ENCODE measurements around the gene ITGB7. TPM values are rescaled to one million over a fixed set of nuclear protein-coding genes. Genes with fewer than 3 reads are reported as not detected.

ITGB7 gene
- total and polyA plus RNA-seq, 2 of the 4 experiments (the other 2 are of a cell fraction): 0.18 to 0.44 TPM

GRCh38 chr12:53235164-53235563, 28.1 kb upstream of the ITGB7 start:
- Histone ChIP-seq H3K18ac (ENCODE audit: low read depth, low read length) (no peak overlapping the region), H3K56ac (ENCODE audit: extremely low read depth, insufficient read depth, low read length) (no peak overlapping the region), H3K79me1 (ENCODE audit: low read depth in 1 of 2, low read length in 2 of 2) (peaks cover 5 to 18% of the 10 kb centered on the region in 2 experiments; a peak in 2 of 4 replicates), H3K9ac (ENCODE audit: low read depth, low read length) (no peak overlapping the region), H3K23ac (ENCODE audit: low read depth, low read length) (no peak overlapping the region), H3K14ac (replicated peaks; ENCODE audit: low read depth, low read length) (no peak overlapping the region), H4K91ac (ENCODE audit: insufficient read depth, low read depth, low read length) (no peak overlapping the region), H2BK5ac (ENCODE audit: low read depth, low read length, poor library complexity, severe bottlenecking) (no peak overlapping the region), H2AFZ (replicated peaks; ENCODE audit: low read length, poor library complexity) (no peak overlapping the region), H3K9me1 (ENCODE audit: insufficient read depth, low read length) (peaks cover 17% of the 10 kb centered on the region), H2BK120ac (ENCODE audit: low read depth, low read length) (no peak overlapping the region), H3K4me2 (ENCODE audit: low read depth, low read length) (no peak overlapping the region), H4K5ac (ENCODE audit: low read depth, low read length) (no peak overlapping the region), H3K9me3 (ENCODE audit: control insufficient read depth, insufficient read depth, low read length) (no peaks in the 10 kb centered on the region), H3K36me3 (ENCODE audit: control insufficient read depth, insufficient read depth, low read length) (no peaks in the 10 kb centered on the region), H3K4me1 (ENCODE audit: control insufficient read depth, insufficient read depth, low read length) (peaks cover 24% of the 10 kb centered on the region), H4K20me1 (ENCODE audit: insufficient read depth, low read length) (no peaks in the 10 kb centered on the region), H2BK15ac (ENCODE audit: low read depth, low read length) (no peak overlapping the region), H3K27me3 (ENCODE audit: control insufficient read depth, insufficient read depth, low read length) (peaks cover 31% of the 10 kb centered on the region), H2AK5ac (ENCODE audit: low read depth, low read length) (no peak overlapping the region), H3K27ac (ENCODE audit: insufficient read depth, low read length) (no peak overlapping the region), H2BK20ac (ENCODE audit: low read depth, low read length) (no peak overlapping the region), H3K4ac (ENCODE audit: low read depth, low read length) (no peak overlapping the region), H2AK9ac (replicated peaks; ENCODE audit: low read depth, low read length, poor library complexity) (no peak overlapping the region), H4K8ac (ENCODE audit: low read depth in 2 of 2, low read length in 2 of 2) (no peak overlapping the region), H3K4me3 (ENCODE audit: insufficient read depth, low read depth, low read length) (no peak overlapping the region)
- TF ChIP-seq NFE2L2 (IDR thresholded peaks at IDR 0.05; ENCODE audit: low read depth, low read length) (no peak), MAZ (IDR thresholded peaks at IDR 0.05; ENCODE audit: borderline replicate concordance, low read depth, low read length) (no peak), CEBPB (IDR thresholded peaks at IDR 0.05; ENCODE audit: low read depth, low read length) (no peak), POLR2A (IDR thresholded peaks at IDR 0.05; ENCODE audit: low read depth, low read length) (no peak), CHD1 (IDR thresholded peaks at IDR 0.05; ENCODE audit: low read depth, low read length) (no peak), BHLHE40 (IDR thresholded peaks at IDR 0.05; ENCODE audit: low read depth, low read length) (no peak), RAD21 (IDR thresholded peaks at IDR 0.05; ENCODE audit: low read length) (no peak), MAFK (IDR thresholded peaks at IDR 0.05; ENCODE audit: low read depth, low read length) (no peak), CTCF (conservative IDR thresholded peaks at IDR 0.05; ENCODE audit: low read depth, low read length) (no peak), ELK1 (IDR thresholded peaks at IDR 0.05; ENCODE audit: borderline replicate concordance, low read depth, low read length) (no peak), FOS (IDR thresholded peaks at IDR 0.05; ENCODE audit: low read depth, low read length) (no peak), SMC3 (IDR thresholded peaks at IDR 0.05; ENCODE audit: low read depth, low read length) (no peak), USF2 (IDR thresholded peaks at IDR 0.05; ENCODE audit: low read depth, low read length) (no peak), MXI1 (IDR thresholded peaks at IDR 0.05; ENCODE audit: borderline replicate concordance, low read depth, low read length) (no peak), RCOR1 (IDR thresholded peaks at IDR 0.05; ENCODE audit: insufficient replicate concordance, low read length) (no peak)
- CTCF ChIA-PET: no interaction called here
- POLR2A ChIA-PET (ENCODE audit: unreplicated experiment): no interaction called here
- no TSS peak for BruUV-seq (replicated peaks)
- intact Hi-C loops (cut with micrococcal nuclease) (no loop called here), in situ Hi-C loops (cut with MboI; ENCODE audit: low sequenced_read_pairs) (no loop called here), dilution Hi-C loops (cut with HindIII; ENCODE audit: low sequenced_read_pairs, unreplicated experiment) (no loop called here)
- ATAC-seq (ENCODE audit: low read depth) (no peak), DNase-seq (no peak)
- 80% methylated on average over 1 of the region's 3 CpGs; no CpG with 5 or more reads in 1 of the 2 experiments for WGBS, 2 experiments (ENCODE audit: extremely low coverage in 2 of 2, insufficient read length in 1 of 2)
